Hepatocyte (in vitro differentiated cells): ENCODE results near the gene ID1.

Experiments used
- CTCF ChIP-seq: fragments of 200-600 bp; sonication (generic); IDR thresholded peaks from 2 replicates; pipeline ENCODE4 v1.5.1; 2016; ENCODE audit warnings: antibody characterized with exemption, mild to moderate bottlenecking; ENCODE audit not compliant: poor library complexity
- EZH2 ChIP-seq: fragments of 200-600 bp; sonication (generic); IDR thresholded peaks from 2 replicates; pipeline ENCODE4 v1.6.1; 2016; ENCODE audit warnings: antibody characterized with exemption, mild to moderate bottlenecking, borderline replicate concordance
- EZH2phosphoT487 ChIP-seq: fragments of 200-600 bp; sonication (generic); IDR thresholded peaks from one replicate; pipeline ENCODE4 v1.6.1; 2018; ENCODE audit warnings: antibody characterized with exemption, mild to moderate bottlenecking, low read depth, moderate library complexity; ENCODE audit not compliant: unreplicated experiment, severe bottlenecking

GRCh38 chr20:31566658-31567379 is 38.3 kb upstream of the ID1 start:
- TF ChIP-seq CTCF (no peak), EZH2 (no peak), EZH2phosphoT487 (no peak)
